CD4-positive, alpha-beta T cell treated with Interleukin-15 for 1 hour (primary cell): Measurements from ENCODE around the gene CAVIN1.
"Not testable (repeated sequence)": the region's sequence is repeated elsewhere in the genome, so short reads cannot be mapped to it uniquely, and the experiment has no call there.

ENCODE experiments used
- DNase-seq: peaks from one replicate; pipeline ENCODE4 v3.0.0-alpha.2; 2020

Gene CAVIN1

DNA sequence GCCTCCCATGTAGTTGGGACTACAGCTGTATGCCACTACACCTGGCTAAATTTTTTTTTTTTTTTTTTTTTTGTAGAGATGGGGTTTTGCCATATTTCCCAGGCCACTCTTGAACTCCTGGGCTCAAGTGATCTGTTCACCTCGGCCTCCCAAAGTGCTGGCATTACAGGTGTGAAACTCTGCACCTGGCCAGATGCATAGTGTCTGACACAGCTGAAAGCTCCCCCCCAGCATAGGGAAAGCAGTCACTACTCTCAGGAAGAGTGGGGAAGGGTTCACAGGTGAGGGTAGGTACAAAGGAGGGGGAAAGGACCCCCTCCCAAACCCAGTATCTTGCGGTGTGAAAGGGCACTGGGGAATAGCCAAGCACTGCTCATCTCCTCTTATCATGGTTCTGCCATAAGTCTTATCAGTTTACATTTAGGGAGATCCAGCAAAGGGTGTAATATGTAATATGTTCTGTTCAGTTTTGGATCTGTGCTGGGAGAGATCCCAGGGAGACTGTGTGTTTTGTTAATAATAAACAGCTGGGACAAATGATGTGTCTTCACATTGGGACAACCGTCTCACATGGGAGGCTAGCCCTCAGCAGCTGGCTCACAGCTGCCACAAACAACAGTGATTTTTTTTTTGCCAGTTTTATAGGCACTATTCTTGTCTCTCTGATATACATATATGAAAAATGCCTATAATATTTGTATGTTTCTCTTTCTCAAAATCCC, 6.8 kb upstream of the CAVIN1 start:
- no peak for DNase-seq

DNA sequence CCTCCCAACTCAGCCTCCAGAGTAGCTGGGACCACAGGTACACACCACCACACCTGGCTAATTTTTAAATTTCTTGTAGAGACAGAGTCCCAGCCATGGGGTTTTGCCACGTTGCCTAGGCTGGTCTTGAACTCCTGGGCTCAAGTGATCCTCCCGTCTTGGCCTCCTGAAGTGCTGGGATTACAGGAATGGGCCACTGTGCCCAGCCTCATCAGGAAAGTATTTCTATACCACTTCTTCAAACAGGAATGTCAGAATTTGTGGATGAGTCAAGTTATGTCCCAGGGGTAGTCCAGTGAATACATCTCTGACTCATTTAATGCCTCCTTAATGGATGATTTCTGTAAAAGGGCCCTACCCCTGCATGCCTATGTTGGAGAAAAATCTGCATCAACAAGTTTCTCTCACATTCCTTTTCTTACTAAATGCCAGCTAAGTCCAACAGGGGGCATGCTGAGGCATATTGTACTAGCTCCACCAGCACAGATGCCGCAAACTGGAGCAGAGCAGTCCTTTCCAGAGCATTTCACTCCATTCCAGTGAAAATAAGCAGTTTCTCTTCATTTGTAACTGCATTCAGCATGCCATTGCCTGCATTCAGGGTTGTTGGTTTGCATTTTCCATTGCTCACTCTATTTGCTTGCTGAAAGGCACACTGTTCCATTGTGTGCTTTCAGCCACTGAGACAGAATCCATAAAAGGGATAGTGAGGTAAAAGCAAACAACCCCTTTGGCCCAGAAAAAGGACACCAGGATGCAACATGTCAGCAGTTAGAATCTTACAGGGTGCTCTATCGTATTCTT, 5.3 kb upstream of the CAVIN1 start:
- peak; percentile 35 for DNase-seq

DNA sequence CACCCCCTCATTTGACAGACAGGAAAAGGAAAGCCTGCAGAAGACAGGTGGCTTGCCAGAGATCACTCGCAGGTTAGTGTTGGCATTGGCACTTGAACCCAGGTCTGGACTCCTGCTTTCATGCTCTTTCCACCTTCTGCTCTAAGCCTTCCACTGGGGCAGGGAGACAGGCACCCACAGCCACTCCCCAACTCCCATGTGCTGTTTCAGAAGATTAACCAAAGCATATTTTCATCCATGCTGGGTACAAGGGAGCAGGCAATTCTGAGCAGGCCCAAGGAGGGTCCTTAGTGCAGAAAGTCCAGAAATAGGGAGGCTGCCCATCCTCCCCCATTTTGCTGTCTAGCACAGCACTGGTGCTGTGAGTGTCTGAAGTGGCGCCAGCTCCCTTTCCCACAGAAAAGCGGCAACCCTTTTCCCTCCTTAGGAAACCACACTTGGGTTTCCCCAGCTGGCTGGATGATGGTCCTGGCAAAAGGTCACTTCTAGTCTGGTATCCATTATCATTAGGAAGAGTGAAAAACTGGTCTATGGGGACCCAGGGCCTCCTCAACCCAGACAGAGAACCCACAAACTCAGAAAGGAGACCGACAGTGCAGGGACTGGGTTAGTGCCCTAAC, 2.0 kb upstream of the CAVIN1 start:
- DNase-seq: no peak

DNA sequence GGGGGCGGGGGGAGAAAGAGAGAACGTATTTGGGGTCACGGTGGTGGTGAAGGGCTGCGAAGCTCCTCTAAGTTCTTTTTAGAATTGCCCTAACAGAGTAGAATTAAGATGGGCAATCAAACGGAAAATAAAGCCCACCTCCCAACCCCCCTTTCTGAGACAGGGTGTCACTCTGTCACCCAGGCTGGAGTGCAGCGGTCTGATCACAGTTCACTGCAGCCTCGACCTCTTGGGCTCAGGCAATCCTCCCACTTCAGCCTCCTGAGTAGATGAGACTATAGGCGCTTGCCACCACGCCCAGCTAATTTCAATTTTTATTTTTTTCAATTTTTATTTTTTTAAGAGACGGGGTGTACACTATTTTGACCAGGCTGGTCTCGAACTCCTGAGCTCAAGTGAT, 710 bp upstream of the CAVIN1 start:
- DNase-seq: no peak

DNA sequence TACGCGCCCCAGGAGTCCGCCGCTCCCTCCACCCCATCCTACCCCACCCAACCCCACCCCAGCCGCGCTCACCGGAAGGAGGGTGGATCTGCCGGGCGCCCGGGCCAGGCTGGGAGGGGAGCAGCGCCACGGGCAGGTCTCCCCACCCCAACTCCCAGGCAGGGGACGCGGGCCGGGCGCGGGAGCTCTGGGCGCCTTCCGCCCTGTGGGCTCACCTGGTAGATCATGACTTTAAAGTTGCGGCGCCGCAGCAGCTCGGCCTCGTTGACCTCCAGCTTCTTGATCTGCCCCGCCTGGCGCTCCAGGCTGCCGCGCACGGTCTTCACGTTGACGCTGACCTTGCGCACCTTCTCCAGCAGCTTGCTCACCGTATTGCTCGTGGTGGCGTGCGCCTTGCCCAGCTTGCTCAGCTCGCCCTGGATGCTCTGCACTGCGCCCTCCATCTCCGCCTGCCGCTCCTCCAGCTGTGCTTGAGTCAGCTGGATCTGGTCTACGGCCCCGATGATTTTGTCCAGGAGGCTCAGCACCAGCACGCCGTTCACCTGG, 571 bp downstream of the CAVIN1 start:
- DNase-seq: no peak

DNA sequence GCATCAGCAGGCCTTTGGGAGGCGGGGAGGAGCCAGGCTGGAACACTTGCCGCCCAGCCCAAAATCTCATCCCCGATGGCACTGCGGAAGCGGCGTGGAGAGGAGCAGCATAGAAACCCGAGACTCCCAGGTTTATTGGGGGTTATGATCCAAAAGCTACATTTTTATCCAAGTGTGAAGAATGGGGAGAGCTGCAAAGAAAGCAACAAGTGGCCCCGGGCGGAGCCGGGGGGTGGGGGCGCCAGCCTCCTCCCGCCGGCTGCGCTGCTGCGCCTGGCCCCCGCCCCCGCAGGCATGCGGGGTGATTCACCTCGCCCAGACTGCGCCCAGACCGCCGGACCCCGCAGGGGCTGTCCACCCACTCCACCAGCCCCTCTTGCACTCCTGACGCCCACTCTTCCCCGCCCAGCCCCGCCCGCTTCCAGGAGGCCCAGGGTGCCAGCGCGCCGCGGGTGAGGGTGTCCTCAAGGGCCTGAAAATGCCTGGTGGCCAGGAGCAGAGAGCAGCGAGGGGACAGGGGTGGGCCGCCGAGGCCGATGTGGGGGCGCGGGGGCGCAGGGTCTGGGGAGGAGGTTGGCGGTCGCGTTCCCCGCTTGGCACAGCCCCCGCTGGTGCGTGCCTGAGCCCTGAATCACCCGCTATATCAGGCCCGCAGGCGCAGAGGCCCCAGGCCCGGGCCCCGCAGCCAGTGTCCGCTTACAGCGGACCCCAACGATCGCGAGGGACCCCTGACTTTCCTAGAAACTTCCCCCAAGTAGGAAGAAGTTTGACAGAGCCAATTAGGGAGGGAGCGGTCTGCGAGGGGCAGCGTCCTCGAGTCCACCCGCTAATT, 1.3 kb downstream of the CAVIN1 start:
- DNase-seq: no peak

DNA sequence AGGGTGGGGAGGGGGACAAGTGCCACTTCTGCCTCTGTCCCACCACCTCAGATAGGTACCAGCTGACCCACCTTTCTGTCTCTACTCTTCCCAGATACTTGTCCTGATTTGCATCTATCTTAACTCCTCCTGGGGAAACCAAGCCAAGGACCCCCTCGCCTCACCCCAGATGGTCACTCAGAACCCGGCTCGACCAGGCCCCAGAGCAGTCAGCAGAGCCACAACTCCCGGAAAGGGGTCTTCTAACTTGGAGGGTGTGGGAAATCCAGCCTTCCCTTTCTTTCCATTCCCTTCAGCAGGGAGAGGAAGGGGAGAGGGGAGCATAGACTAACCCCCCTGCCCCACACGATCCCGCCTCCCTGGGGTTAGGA, 1.9 kb downstream of the CAVIN1 start:
- DNase-seq: no peak

DNA sequence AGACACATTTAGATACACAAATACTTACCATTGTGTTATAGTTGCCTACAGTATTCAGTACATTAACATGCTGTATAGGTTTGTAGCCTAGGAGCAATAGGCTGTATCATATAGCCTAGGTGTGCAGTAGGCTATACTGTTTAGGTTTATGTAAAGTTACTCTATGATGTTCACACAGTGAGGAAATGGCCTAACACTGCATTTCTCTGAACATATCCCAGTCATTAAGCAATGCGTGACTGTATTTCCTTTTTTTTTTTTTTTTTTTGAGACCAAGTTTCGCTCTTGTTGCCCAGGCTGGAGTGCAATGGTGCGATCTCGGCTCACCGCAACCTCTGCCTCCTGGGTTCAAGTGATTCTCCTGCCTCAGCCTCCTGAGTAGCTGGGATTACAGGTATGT, 5.1 kb downstream of the CAVIN1 start:
- DNase-seq: not testable (repeated sequence)

DNA sequence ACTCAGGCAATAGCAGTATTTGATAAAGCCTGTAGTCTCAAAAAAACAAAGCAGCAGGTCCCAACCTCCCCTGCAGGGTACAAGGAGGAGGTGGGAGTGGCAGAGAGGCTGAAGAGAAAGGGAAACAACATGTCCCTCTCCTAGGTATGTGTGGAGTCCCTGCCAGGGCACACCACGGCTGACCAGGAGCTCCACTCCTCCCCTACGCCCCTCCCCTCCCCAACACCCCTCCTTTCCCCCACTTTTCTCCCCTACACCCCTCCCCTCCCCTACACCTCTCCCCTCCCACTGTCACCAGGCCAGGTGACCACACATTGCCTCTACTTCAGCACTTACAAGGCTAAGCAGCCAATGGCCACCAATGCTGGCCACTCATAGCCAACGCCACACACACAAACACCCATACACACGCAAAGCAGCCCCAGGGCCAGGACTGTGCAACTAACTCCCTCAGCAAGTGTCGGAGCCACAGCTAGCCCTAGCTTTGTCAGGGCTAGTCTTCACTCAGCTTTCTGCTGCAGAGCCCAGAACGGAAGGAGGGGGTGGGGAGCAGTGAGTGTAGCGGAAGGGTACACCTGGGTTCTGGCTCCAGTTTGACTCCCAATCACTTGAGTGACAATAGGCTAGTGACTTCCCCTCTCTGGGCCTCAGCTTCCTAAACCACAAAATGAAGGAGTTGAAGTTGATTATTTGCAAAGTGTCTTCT, 8.2 kb downstream of the CAVIN1 start:
- DNase-seq: peak; percentile 28

DNA sequence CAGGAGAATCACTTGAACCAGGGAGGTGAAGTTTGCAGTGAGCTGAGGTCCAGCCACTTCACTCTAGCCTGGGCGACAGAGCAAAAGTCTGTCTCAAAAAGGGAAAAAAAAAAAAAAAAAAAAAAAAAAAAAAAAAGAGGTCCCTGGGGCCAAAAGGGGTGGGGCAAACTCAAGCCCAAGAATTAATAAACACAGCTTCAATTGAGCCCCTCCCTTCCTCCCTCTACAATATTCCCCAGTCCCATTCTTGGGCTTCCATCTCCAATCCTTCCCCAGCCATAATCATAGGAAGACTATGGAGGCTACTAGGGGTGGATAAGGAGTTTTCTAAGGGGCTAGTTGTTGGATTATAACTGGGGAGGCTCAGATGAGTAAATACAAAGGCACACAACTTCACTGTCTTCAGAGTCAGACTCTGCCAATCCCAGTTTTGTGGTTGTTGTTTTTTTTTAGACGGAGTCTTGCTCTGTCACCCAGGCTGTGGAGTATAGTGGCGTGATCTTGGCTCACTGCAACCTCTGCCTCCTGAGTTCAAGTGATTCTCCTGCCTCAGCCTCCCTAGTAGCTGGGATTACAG, 9.5 kb downstream of the CAVIN1 start:
- no peak for DNase-seq

DNA sequence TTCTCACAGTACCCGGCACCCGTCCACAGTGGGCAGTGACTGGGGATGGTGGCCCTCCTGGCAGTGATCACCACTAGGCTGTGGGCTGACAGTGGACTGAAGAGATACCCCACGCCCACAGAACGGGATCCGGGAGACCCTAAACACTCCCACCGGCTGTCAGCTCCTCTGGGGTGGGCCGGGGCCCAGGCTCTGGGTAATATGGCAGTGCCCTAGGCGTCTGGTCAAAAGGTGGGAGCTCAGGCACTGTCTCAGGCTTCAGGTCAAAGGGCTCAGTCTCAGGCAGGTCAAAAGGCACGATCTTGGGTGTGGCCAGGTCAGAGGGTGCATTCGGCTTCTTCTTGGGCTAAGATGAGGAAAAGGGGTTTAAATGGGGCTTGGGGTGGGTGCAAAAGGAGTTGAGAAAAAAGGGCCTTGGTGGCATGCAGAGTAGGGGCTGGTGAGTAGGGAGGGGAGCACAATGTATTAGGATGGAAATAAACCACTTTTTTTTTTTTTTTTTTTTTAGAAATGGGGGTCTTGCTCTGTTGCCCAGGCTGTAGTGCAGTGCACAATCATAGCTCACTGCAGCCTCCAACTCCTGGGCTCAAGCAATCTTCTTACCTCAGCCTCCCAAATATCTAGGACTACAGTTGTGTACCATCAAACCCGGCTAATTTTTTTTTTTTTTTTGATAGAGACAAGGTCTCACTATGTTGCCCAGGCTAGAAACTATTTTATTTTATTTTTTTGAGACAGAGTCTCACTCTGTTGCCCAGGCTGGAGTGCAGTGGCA, 11.0 kb downstream of the CAVIN1 start:
- DNase-seq: no peak

DNA sequence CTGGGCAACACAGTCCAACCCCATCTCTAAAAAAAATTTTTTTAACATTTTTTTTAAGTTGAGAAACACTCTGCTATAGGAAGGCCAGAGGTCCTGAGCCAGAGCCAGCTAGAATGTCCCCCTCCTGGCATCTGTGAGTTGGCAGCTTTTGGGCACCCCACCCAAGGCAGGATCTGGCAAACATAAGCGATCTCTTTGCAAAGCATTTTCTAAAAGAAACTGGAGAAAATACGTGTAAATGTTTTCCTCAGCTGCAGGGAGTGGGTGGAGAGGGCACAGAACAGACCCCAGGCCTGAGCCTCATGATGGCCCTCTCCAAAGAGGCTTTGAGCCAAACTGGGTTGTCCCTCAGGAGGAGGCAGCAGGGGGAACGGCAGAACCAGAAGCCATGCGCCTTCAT, 11.7 kb downstream of the CAVIN1 start:
- DNase-seq: no peak

DNA sequence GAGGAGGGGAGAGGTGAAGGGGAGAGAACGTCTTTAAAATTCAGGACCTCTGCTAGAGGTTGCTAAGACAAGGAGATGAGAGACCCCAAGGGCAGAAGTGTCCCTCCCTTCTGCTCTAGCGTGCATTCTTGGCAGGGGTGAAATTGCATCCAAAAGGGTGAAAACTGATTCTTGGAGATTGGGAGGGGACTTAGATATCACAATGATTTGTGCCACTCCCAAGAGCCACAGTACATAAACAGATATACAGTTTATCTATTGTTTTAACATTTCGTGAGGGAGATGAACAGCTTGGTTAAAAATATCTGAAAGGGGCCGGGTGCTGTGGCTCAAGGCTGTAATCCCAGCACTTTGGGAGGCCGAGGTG, 12.8 kb downstream of the CAVIN1 start:
- DNase-seq: no peak

DNA sequence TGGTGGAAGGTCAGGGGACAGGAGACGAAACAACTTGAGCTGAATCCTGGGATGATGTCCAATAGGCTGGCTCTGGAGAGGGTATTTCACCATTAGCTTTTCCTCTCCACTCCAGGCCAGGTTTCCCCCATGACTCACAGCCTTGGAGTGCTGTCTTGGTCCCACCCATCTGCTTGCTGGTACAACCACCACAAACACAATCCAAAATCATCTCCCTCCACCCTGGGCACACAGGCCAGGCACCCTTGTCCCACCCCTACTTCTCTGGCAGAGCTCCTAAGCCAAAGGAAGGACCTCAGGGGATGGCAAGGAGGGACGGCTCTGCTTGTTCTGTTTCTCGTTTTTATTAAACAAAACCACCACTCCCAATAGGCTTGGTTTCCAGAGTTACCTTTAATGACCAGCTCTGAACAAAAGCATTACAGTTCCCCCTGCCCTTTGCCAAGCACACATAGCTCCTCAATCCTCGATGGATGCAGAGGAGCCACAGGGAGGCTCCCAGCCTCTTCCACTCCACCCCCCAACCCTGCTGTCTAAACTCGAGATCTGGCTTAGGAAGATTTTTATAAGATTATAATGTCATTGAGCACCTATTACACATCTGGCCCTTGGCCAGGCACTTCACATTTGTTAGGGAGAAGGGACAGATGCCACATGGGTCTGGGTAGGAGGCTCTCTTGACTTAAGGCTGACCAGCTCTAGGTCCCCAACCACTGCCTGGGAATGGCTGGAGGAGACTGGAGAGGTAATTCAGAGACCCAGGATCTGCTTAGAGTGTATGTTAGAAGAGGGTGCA, 13.3 kb downstream of the CAVIN1 start:
- no peak for DNase-seq

DNA sequence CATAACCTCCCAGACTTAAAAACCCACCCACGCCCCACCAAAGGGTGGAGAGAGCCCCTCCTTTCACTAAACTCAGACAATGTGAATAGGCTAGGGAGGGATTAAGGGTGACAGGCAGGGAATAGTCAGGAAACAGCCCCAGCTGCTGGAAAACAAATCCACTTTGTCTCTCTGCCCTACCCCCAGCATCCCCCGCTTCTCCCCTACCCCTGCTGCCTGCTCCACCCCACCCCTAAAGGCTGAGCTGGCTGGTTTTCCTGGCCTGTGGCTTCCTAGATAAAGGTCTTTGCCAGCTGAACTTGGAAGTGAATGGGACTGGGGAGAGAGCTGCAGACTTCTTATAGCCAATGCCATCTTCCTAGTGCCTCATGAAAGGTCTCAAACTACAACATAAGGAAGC, 15.0 kb downstream of the CAVIN1 start:
- DNase-seq: no peak

DNA sequence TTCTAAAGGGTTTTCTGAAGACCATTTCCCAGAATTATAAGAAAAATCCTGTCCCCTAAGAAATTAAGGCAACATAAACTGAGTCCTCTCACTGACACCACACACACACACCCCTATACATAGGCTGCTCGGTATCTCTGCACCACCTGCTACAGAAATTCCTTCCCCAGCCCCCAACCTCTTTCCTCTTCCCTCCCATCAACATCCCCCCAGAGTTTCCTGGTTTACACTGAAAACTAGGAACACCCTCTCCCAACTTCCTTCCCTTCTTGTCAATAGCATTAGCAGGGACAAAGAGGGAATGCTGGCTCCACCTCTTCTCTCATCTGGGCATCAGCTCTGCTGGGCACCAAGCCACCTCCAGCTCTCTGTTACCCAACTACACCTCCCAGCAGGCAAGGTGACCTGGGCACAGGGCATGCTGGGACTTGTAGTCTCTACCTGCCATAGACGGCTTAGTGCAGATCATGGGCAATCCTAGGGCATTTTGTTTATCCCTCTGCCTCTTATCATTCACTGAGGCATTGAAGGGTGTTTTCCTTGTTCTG, 15.7 kb downstream of the CAVIN1 start:
- peak; percentile 70 for DNase-seq

DNA sequence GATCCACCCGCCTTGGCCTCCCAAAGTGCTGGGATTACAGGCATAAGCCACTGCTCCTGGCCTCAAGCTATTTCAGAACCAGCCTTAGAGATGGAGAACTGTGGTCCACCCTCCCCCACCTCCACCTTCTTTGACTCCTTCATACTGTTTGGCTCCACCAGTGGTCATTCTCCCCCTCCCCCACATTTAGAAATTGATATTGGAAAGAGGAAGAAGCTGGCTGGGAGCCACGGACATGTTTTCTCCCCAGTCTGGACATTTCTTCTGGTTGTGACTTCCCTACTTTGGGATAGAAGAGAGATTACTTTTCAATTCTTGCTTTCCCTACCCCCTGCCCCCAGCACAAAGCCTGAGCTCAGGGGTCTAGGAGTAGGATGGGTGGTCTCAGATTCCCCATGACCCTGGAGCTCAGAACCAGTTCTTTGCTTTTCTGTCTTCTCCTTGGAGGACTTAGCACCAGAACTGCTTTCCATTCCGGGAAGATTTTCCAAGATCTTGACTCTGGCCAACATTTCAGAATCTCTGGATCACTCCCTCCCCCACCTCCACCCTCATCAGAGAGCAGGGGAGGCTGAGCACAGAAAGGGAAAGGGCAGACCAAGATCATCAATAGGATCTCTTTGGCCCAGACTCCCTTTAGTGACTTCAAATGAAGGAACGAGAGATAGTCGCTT, 16.3 kb downstream of the CAVIN1 start:
- no peak for DNase-seq

DNA sequence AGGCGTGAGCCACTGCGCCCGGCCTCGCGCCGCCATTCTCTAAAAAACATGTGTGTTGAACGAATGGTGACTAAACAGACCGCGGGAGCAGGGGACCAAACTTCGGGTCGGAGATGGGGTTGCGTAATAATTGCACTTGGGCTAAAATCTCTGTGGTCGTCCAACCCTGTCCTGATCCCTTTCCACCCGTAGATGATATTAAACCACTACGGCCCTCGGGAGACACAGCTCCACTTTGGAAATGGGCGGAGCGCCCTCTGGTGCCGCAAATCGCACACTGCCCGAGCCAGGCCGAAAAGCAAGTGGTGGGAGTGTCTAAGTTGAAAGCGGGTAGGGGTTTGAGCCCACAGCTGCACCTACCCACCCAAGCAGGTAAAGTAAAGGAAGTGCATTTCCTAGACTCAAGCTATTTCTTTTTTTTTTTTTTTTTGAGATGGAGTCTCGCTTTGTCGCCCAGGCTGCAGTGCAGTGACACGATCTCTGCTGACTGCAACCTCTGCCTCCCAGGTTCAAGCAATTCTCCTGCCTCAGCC, 17.0 kb downstream of the CAVIN1 start:
- DNase-seq: peak; percentile 77

DNA sequence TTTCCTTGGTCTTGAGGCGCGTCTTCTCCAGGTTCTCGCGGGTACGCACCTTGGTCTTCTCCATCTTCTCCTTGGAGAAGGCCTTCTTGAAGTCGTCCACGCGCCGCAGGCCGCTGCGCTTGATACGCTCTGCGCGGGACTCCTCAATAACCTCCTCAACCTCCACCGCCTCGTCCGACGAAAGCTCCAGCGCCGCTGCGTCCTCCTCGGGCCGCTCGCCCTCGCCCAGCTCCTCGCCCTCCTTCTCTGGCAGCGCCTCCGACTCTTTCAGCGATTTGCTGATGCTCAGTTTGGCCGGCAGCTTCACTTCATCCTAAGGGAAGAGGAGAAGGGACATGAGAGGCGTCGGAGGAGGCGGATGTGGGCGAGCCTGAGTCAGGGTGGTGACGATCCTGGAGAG, 18.0 kb downstream of the CAVIN1 start:
- no peak for DNase-seq
